Raji (cell line): ENCODE measurements around the gene MMAB.

Experiments used
- POLR2A ChIP-seq: IDR thresholded peaks from 2 replicates; pipeline ENCODE4 v1.6.1; 2011; ENCODE audit warnings: low read depth, low read length, control low read depth; ENCODE audit not compliant: insufficient read depth

The MMAB gene

DNA sequence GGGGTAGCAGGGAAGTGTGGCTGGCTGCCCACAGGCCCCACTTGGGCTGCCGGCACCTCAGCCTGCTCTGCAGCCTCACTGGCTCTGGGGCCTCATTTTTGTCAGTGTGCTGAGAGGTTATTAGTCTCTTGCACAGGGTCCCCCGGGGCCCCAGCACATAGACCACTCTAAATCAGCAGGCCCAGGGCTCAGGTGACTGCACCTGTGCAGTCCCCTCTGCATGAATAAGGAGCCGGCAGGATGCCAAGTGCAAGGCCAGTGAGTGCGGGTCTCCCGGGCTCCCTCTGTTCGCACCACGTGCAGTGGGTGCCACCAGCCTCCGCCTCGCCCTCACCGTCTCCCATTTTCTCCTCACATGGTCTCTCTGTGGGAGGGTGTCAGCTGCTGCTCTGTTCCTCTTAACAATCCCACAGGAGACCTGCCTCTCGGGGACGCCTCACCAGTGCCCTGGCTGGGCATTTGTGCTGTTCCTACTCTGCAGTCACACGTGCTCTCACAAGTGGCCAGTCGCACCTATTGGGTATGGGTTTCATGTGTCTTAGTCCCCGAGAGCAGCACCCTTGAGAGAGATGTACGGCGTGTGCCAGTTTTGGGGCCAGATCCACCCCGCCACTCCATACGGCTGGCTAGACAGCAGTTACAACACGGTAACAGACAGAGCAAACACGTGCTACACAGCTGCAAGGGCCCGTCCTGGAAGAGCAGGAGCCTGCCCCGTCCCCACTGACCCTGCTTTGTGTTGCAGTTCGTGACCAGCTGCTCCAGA lies 40.4 kb downstream of the MMAB start:
- no peak for TF ChIP-seq POLR2A

DNA sequence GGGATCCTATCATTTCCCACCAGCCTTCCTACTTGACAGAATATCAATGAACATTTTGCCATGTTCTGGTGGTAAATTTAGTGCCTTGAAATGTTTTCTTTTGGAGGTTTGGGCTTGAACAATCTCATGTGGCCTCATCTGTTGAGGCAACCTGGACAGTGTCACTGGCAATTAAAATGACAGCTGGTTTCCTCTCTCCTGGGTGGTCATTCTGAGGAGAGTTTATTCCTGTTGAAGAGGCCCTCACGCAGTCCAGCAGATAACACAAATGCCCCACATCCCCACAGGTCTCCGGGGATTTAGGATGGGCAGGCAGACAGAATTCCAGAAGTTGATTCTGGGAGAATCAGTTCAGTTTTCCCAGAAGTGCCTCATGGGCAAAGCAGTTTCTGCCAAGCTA lies 41.9 kb downstream of the MMAB start:
- TF ChIP-seq POLR2A = no peak

DNA sequence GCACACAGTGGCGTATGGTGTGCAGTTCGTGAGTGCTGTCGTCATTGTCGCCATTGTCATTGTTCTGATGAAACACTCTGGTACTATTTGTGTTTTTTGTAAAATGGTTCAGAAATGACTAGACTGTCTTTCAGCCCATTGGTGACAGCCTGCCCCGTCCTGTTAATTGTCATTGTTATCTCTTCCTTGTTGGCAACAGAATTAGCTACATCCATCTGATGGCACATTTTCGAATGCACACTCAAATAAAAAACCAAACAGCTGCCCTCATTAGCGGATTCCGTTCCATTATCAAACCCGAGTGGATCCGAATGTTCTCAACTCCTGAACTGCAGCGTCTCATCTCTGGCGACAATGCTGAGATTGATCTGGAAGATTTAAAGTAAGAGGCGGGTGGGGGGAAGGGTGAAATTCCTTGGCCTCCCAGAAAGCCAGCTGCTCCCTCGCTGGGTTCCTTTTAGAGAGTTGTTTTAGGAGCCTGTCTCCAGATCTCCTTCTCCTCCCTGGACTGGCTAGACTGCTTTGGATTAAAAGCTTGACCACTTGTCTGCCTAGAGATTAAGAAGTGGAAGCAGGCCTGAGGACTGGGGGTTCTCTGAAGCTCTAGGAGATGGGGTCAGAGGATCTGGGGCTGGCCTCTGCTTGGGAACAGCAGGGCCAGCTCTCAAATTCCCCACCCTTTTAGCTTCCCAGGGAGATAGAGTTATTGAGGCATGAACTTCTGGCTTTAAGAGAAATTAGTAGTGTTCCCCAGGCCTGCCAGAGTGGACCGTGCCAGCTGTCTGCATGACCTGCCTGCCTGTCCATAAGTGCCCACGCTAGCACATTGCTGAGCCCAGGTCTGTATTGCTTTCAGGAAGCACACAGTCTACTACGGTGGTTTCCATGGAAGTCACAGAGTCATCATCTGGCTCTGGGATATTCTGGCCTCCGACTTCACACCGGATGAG lies 43.3 kb downstream of the MMAB start:
- no peak for TF ChIP-seq POLR2A

DNA sequence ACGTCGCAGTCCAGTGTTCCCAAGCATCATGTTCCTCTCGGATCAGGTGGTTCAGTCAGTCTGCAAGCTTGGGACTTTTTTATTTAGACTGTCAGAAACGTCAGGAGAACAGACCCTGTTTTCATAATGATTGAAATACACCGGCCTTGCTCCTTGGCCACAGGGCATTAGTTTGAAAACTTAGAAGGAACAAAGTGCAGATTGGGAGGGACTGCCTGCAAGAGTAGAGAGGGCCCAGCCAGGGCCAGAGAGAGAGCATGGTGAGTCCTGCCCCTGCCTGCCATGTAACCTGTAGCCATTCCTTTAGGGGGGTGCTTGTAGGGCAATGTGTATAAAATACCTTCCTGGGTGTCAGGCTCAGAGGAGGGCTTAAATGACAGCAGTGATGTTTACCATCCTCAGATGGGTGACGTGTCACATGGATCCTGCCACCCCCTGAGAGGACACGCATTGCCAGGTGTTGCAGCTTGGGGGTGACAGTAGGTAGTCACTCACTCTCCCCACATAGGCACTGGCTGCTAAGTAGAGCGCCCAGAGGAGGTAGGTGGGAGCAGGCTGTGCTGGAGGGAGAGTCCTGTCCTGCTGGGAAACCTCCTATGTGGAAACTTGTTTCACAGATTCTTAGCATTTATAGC lies 45.7 kb downstream of the MMAB start:
- TF ChIP-seq POLR2A = no peak

DNA sequence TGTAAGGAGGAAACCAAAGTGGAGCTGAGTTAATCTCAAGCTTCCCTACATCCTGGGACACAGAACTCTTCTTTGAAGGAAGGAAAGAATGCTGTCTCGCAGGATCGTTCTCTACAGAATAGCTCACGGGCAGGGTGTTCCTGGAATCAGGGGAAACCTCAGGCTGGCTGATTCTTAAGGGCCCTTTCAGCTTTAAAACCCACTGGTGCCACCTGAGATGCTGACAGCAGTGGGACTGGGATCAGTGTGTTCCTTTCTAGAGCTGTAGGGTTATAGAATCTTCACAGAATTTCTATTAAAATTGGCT lies 48.1 kb downstream of the MMAB start:
- no peak for TF ChIP-seq POLR2A

DNA sequence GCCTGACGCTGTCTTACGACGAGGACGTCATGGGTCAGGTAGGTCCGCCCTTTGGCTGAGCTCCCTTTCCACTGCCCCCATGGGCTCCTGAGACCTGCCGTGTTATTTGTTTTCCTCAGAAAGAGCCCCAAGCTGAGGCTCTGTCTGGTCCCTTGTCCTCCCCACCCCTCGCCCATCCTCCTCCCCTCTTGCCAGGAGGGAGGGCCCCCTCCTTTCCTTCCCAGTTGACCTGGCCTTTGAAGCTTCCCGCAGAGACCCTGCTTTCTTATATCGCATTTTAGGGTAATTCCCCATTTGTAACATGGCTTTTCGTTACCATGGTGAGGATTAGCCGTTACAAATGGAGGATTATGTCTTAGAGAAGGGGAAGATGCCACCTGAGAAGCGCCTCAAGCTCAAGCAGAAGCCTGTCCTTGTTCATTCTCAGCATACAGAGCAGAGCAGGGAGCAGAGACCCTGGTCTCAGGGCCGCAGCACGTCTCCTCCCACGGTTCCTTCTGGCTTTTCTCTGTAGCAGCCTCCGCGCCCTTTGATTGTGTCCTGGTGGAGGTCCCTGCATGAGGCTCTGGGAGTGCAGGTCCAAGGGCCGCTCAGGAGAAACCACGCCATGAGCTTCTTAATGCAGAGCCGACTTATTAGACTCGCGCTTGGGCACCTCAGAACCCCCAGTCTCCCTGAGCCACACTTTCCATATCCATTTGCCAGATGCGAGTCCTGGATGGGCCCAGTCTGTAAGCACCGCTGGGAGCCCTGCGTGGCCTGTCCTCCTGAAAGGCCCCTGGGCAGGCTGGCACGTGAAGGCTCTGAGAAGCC lies 48.6 kb downstream of the MMAB start:
- TF ChIP-seq POLR2A = no peak

DNA sequence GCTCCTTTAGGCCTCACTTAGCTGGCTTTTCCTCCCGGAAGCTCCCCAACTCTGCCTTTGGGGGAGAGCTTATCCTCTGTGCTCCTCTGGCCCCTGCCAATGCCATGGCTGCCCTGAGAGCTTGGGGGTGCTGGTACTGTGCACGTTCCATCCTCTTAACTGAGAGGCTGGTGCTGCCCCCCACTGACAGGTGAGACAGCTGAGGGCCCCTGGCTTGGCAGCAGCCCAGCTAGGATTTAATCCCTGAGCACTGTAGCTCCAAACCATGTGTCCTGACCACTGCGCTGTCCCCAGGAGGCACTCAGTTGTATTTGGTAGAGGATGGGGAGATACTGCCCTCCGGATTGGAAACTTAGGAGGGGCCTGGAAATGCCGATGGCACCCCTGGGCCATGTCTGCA lies 49.8 kb downstream of the MMAB start:
- TF ChIP-seq POLR2A = no peak

DNA sequence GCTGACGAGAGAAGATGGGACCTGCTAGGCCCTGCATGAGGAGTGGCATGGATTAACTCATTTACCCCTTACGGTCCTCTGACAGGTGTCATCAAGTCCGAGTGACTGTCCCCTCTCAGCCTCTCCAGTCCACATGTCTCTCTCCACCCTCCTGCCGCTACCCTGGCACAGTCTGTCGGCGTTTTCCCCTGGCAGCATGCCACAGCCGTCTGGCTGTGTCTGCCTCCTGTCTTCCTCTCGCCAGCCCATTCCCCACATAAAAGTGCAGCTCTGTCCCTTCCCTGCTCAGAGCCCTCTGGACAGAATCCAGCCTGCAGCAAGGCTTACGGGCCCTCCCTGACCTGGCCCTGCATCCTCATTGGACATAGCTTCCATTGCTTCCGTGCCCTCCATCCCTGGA lies 50.2 kb downstream of the MMAB start:
- no peak for TF ChIP-seq POLR2A

DNA sequence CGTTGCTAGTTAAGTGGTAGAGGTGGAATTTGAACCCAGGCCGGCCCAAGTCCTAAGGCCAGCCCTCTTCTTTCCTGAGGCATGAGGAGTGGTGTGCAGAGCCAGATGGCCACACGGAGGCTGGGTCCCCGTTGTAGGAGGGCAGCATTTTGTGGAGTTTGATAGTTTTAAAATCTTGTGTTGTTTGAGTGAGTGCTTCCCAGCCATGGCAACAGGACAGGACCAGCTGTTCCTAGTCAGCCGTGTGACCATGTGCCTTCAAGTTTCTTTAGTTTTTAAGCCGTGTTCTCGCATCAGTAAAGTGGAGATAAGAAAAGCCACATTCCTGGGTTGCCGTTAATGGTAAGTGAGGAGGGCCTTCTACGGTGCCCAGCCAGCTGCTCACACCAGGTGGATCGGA lies 51.5 kb downstream of the MMAB start:
- no peak for TF ChIP-seq POLR2A

DNA sequence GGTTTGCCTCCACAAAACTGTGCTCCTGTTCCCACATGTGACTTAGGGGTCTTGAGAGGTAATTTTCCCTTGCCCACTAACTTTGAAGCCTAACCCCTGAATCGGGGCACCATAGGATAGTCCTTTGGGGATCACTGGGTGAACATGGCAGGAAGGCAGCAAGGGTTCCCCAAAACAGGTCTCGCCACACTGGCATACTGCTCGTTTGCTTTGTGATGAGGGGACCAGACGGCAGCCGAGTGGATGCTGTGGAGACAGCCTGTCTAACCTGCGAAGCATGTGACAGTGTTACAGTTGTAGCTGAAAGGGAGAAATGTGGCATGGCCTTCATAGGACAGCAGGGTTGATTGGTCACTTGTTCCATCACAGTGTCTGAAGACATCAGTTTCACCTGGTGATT lies 53.5 kb downstream of the MMAB start:
- no peak for TF ChIP-seq POLR2A

DNA sequence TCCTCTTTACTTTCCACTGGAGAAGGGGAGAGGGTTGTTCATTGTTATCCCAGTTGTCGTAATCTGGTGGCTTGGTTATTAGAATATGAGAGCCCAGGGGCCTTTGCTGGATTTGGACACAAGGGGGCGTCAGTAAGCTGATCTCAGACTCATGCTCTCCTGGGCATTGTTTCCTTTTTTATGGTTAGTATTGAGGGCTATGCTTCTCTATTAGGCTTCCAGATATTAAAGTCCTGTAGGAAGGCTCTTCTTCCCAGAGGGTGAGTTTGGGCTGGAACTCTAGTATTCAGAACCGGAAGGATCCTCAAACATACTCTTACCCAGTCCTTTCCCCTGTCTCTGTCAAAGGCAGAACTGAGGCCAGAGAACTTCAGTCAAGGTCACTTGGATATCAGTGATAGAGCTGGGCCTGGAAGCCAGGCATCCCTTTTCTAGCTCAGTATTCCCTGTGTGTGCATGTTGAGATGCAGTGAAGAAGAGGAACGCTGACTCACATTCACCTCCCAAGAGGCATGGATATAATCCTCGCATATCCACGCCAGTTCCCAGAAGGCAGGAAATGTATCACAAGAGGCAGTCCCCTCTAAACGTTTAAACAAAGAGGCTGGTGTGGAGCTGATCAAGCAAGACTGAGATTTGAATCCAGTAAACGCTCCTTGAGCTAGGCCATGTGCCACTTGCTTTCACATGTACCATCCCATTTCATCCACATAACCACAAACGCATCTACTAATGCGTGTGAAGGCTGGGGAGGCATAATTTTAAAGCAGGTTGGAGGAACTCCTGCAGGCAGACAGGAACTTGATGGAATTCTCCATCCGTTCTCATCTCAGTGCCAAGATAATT lies 54.3 kb downstream of the MMAB start:
- TF ChIP-seq POLR2A = no peak

DNA sequence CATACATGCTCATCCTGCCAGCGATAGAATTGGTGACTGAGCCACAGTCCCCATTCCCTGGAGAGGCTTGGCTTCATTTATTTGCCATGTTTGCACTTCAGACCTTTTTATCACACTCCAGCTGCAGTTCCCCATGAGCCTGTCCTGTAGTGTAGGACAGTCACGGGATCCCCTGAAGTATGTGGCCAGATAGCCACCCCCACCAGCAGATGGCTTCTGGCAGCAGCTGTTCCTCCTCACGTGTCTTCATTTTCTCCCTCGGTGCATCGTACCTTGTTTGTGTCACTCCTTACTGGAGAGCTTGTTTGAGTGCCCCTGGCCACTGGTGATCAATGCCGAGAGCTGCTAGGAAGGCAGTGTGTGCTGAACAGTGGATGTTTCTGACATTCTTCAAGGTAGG lies 55.7 kb downstream of the MMAB start:
- TF ChIP-seq POLR2A = no peak

DNA sequence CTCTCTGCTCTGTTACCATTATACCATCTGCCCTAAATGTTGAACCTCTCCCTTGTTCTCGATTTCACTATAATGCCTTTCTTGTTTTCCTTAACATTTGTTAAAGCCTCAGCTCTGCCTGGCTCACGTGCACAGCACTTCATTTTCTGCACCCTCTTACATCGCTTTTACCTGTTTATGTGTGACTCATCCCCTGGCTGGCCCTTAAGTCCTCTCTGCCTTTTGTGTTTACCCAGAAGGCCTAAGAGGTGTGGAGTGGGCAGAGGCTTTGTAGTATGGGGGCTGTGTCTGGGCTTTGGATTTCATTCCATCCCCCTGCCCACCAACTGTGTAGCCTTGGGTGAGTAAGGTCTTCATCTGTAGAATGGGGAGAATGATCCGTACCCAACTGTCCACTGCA lies 59.3 kb downstream of the MMAB start:
- no peak for TF ChIP-seq POLR2A

DNA sequence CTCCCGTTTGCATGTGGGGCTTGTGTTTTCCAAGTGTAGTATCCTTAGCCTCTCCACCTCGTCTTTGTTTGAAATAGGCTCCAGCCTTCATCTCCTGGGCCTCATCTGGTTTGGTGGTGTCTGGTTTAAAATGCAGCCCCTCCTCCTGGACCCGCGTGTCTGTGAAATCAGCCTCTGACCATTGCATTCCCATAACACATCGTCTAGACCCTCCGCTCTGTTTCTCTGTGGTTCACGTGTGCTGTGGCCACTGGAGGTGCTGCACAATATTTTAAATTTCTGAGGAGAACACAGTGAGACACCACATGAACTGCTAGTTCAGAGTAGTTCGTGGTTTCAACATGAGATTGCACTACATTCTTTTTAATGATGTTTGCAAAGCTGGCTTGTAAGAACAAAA lies 60.3 kb downstream of the MMAB start:
- no peak for TF ChIP-seq POLR2A
